Measurements from ENCODE around the gene DLEC1. TPM values are rescaled to one million over a fixed set of nuclear protein-coding genes. Genes with fewer than 3 reads are reported as not detected.
A peak's percentile ranks its signal among the peaks of the same experiment; 100 is the strongest.

DLEC1 gene
- total and polyA plus RNA-seq, 2 experiments from 2014 or later, result 0.15 TPM; not detected in 1

DNA sequence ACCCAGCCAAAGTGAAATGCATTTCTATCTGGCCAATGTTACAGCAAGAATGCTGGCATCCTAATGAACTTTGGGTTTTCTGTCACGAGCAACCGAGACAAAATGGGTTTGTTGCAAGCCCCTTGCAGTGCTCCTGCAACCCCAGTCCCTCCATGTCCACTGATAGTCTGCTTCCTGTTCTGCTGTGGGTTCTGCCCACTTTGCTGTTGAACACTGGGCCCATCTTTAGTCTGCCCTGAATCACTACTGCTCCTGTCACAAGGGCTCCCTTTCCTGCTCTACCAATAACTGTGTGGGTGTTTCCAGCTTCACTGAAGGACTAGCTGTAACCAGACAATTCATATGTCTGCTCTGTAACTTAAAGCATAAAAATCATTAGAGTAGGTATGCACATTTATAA lies 113.6 kb downstream of the DLEC1 start:
- Histone ChIP-seq H3K4me2 (ENCODE audit: unreplicated experiment) (no peak overlapping the region), H3K9me3 (ENCODE audit: low read depth) (no peaks in the 10 kb centered on the region), H3K36me3 (ENCODE audit: low read depth) (no peaks in the 10 kb centered on the region), H3K79me2 (ENCODE audit: insufficient read depth) (no peaks in the 10 kb centered on the region), H3K9me2 (ENCODE audit: insufficient read depth) (no peaks in the 10 kb centered on the region), H2AFZ (no peak overlapping the region), H3K27me3 (replicated peaks; ENCODE audit: insufficient read depth) (no peaks in the 10 kb centered on the region), H3K4me1 (ENCODE audit: insufficient read depth) (peaks cover 21% of the 10 kb centered on the region), H3K9ac (no peak overlapping the region), H4K20me1 (ENCODE audit: insufficient read depth) (no peaks in the 10 kb centered on the region), H3K27ac (0 out of 2 replicates have a peak overlapping the region, but pooled peaks have one; percentile 4), H3F3A (ENCODE audit: insufficient read depth) (peaks cover 30% of the 10 kb centered on the region), H3K4me3 (no peak overlapping the region)
- TF ChIP-seq EZH2 (IDR thresholded peaks at IDR 0.05; ENCODE audit: insufficient read depth, poor library complexity, severe bottlenecking) (no peak), EZH2phosphoT487 (IDR thresholded peaks at IDR 0.05; ENCODE audit: insufficient read depth, low read depth) (no peak)
- in situ Hi-C loops (cut with MboI), result no loop called here
- peak; percentile 45 for DNase-seq
- 100% methylated on average over 2 of the region's 2 CpGs for WGBS, 2 experiments (ENCODE audit: low coverage in 1 of 2, low lambda C conversion rate in 2 of 2, missing lambda C conversion rate in 2 of 2)

DNA sequence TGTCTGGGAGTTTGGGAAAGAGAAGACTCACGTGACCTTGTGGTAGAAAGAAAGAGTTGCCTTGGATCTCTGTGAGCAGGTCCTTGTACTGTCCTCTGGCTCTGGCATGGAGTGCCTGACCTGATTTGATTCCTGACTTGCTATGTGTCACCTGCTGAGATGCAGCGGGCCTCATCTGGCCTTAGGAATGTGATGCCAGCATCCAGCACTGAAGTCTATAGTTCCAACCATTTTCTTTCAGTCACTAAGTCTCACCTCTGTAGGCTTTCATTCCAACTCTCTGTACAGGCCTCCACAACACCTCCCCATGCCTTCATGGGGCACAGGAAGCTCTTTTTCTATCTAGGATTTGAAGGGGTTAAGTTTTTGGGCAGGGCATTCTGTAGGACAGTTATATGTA lies 114.2 kb downstream of the DLEC1 start:
- in situ Hi-C loops (cut with MboI), result no loop called here
- DNase-seq, result no peak
- Histone ChIP-seq H3F3A (ENCODE audit: insufficient read depth) (peaks cover 30% of the 10 kb centered on the region), H2AFZ (no peak overlapping the region), H3K79me2 (ENCODE audit: insufficient read depth) (no peaks in the 10 kb centered on the region), H3K4me1 (ENCODE audit: insufficient read depth) (peaks cover 21% of the 10 kb centered on the region), H3K4me2 (ENCODE audit: unreplicated experiment) (no peak overlapping the region), H3K36me3 (ENCODE audit: low read depth) (no peaks in the 10 kb centered on the region), H3K27me3 (replicated peaks; ENCODE audit: insufficient read depth) (no peaks in the 10 kb centered on the region), H3K27ac (peak overlapping the region; percentile 75), H3K9me2 (ENCODE audit: insufficient read depth) (no peaks in the 10 kb centered on the region), H3K9me3 (ENCODE audit: low read depth) (no peaks in the 10 kb centered on the region), H3K9ac (no peak overlapping the region), H4K20me1 (ENCODE audit: insufficient read depth) (no peaks in the 10 kb centered on the region), H3K4me3 (no peak overlapping the region)
- TF ChIP-seq EZH2phosphoT487 (IDR thresholded peaks at IDR 0.05; ENCODE audit: insufficient read depth, low read depth), result no peak
- TF ChIP-seq EZH2 (IDR thresholded peaks at IDR 0.05; ENCODE audit: insufficient read depth, poor library complexity, severe bottlenecking), result no peak
- WGBS, 2 experiments (ENCODE audit: low coverage in 1 of 2, low lambda C conversion rate in 2 of 2, missing lambda C conversion rate in 2 of 2), result 97 to 100% methylated on average over 2 of the region's 2 CpGs

DNA sequence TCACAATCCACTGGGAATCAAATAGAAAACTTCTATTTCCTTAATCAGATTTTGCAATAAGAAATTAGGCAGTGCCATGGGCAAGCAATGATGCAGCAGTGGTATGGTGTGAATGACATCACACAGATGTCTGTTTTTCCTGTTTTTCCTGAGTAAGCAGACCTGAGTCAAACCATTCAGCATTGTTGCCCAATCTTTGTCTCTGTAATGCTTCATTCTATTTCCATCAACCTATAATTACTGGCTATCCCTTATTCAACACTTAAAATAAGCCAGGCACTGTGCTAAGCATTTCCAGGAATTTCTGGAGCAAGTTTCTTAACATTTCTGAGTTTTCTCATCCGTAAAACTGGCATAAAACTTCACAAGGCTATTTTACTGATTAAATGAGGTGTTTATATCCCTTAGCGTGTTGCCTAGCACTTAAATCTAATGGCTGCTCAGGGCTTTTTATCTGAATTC lies 115.1 kb downstream of the DLEC1 start:
- in situ Hi-C loops (cut with MboI), result no loop called here
- Histone ChIP-seq H3K9me3 (ENCODE audit: low read depth) (no peaks in the 10 kb centered on the region), H3K36me3 (ENCODE audit: low read depth) (no peaks in the 10 kb centered on the region), H3K9me2 (ENCODE audit: insufficient read depth) (no peaks in the 10 kb centered on the region), H3F3A (ENCODE audit: insufficient read depth) (peaks cover 30% of the 10 kb centered on the region), H3K27me3 (replicated peaks; ENCODE audit: insufficient read depth) (no peaks in the 10 kb centered on the region), H3K9ac (peak overlapping the region; percentile 31), H3K27ac (peak overlapping the region; percentile 75), H3K4me2 (ENCODE audit: unreplicated experiment) (peak overlapping the region; percentile 46), H4K20me1 (ENCODE audit: insufficient read depth) (no peaks in the 10 kb centered on the region), H3K4me3 (0 out of 2 replicates have a peak overlapping the region, but pooled peaks have one; percentile 5), H3K4me1 (ENCODE audit: insufficient read depth) (peaks cover 21% of the 10 kb centered on the region), H3K79me2 (ENCODE audit: insufficient read depth) (no peaks in the 10 kb centered on the region), H2AFZ (no peak overlapping the region)
- peak; percentile 96 for DNase-seq
- TF ChIP-seq EZH2 (IDR thresholded peaks at IDR 0.05; ENCODE audit: insufficient read depth, poor library complexity, severe bottlenecking) (no peak), EZH2phosphoT487 (IDR thresholded peaks at IDR 0.05; ENCODE audit: insufficient read depth, low read depth) (no peak)
- 30 to 32% methylated on average over 2 of the region's 2 CpGs for WGBS, 2 experiments (ENCODE audit: low coverage in 1 of 2, low lambda C conversion rate in 2 of 2, missing lambda C conversion rate in 2 of 2)

DNA sequence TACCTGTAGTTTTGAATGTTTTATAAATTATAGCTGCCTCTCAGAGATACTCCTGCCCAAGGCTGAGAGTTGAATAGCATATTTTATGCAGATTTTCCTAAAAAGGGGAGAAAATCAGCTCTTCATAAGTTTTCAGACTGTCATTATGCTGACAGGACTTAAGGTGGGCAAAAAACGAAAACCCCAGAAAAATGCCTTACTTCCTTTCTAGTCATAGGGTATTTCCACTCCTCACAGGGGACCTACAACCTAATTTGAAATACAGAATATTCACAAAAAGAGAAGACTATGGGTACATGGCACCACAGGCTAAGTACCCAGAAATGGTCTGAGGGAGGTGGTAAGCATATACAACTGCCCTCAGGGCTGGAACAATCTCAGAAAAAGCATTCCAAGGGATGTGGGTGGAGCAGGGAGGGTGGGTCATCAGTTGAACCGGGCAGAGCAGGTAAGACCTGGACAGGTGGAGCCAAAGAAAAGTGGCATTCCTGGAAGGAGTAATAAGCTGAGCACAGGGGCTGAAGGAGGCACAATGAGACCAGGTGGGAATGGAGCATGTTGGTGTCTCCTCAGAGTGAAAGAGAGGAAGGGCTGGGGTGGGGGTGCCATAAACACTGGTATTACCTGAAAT lies 115.7 kb downstream of the DLEC1 start:
- Histone ChIP-seq H3F3A (ENCODE audit: insufficient read depth) (peaks cover 30% of the 10 kb centered on the region), H2AFZ (no peak overlapping the region), H4K20me1 (ENCODE audit: insufficient read depth) (no peaks in the 10 kb centered on the region), H3K27me3 (replicated peaks; ENCODE audit: insufficient read depth) (no peaks in the 10 kb centered on the region), H3K79me2 (ENCODE audit: insufficient read depth) (no peaks in the 10 kb centered on the region), H3K4me1 (ENCODE audit: insufficient read depth) (peaks cover 21% of the 10 kb centered on the region), H3K9me3 (ENCODE audit: low read depth) (no peaks in the 10 kb centered on the region), H3K9ac (peak overlapping the region; percentile 31), H3K4me2 (ENCODE audit: unreplicated experiment) (peak overlapping the region; percentile 46), H3K27ac (peak overlapping the region; percentile 75), H3K9me2 (ENCODE audit: insufficient read depth) (no peaks in the 10 kb centered on the region), H3K4me3 (0 out of 2 replicates have a peak overlapping the region, but pooled peaks have one; percentile 5), H3K36me3 (ENCODE audit: low read depth) (no peaks in the 10 kb centered on the region)
- in situ Hi-C loops (cut with MboI), result no loop called here
- 53 to 74% methylated on average over 2 of the region's 2 CpGs for WGBS, 2 experiments (ENCODE audit: low coverage in 1 of 2, low lambda C conversion rate in 2 of 2, missing lambda C conversion rate in 2 of 2)
- TF ChIP-seq EZH2 (IDR thresholded peaks at IDR 0.05; ENCODE audit: insufficient read depth, poor library complexity, severe bottlenecking) (no peak), EZH2phosphoT487 (IDR thresholded peaks at IDR 0.05; ENCODE audit: insufficient read depth, low read depth) (no peak)
- no peak for DNase-seq
